CD1c-positive myeloid dendritic cell (primary cell): ENCODE measurements around the gene MS4A1.
"Not testable (repeated sequence)": the region's sequence is repeated elsewhere in the genome, so short reads cannot be mapped to it uniquely, and the experiment has no call there.

Experiments
- DNase-seq: peaks from one replicate; pipeline ENCODE4 v3.0.0-alpha.2; 2016; ENCODE audit errors: extremely low spot score

Gene MS4A1

DNA sequence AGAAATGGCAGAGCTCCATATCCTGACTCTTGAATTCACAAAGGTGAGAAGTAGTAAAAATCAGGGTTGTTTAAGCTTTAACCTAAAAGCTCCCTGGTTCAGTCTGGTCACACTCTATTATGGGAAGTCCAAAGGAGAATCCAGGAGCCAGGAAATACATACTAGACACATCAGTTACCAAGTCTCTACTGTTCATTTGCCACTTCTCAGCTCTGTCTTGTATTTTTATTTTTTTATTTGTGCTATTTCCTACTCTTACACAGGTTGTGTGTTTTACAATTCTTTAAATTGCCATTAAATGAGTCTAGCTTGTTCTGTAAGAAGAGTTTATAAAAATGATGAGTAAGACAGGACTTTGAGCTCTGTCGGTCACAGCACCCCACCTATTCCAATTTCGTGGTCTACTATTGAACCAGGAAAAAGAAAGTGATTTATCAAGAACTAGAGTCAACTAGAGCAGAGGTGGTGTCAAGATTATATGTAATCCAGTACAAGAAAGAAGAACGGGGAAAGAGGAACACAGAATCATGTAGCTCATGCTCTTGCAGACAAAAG is 46.7 kb downstream of the MS4A1 start:
- no peak for DNase-seq

DNA sequence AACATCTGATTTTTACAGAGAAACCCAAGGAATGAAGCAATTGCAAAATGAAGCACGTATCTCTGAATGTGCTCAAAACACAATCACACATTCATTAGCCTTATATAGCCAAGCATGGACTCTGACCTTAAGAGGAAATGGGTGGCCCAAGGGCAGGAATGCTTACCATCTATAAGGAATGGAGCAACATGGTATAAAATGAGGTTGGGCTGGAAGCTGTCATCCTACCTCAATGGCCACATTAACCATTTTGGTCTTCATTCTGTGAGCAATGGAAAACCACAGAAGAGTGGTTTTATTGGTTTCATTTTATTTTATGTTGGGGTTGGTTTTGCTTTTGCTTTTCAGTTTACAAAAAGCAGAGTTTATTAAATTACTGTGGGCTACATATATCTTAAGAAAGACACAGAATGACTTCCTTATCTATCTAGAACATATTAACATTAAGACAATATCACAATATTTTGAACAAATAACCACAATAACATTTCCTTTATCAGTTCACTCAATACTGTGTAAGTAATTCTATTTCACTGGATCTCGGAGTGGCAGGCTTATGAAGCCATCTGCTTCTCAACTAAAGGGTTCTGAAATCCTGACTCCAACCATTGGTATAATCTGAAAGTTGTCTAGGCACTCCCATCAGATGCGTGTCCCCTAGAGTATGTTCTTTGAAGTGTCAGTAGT is 48.7 kb downstream of the MS4A1 start:
- DNase-seq = no peak

DNA sequence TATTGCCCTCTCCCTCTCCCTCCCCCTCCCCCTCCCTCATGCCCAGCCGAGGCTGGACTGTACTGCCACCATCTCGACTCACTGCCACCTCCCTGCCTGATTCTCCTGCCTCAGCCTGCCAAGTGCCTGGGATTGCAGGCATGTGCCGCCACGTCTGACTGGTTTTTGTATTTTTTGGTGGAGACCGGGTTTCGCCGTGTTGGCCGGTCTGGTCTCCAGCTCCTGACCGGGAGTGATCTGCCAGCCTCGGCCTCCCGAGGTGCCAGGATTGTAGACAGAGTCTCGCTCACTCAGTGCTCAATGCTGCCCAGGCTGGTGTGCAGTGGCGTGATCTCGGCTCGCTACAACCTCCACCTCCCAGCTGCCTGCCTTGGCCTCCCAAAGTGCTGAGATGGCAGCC is 54.0 kb downstream of the MS4A1 start:
- DNase-seq = not testable (repeated sequence)

DNA sequence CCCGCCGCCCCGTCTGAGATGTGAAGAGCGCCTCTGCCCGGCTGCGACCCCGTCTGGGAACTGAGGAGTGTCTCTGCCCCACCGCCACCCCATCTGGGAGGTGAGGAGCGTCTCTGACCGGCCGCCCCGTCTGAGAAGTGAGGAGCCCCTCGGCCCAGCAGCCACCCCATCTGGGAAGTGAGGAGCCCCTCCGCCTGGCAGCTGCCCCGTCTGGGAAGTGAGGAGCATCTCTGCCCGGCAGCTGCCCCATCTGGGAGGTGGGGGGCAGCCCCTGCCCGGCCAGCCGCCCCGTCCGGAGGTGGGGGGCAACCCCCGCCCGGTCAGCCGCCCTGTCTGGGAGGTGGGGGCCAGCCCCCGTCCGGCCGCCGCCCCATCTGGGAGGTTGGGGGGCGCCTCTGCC is 54.6 kb downstream of the MS4A1 start:
- DNase-seq = not testable (repeated sequence)

DNA sequence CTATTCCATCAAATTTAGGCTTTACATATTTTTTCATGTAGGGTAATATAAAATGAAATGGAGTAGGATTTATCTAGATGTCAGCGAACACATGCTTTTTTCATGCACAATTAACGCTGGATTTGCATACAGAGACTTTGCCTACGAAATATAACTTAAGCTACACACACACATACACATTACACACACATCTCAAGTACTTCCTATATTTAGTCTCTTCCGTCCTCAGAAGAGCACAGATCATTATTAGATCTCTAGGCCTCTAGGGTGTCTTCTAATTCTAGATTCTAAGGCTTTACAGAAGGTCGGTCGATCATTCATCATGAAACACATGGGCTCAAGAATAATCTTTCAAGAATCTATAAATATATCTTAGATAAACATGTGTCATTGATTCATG is 55.7 kb downstream of the MS4A1 start:
- no peak for DNase-seq

DNA sequence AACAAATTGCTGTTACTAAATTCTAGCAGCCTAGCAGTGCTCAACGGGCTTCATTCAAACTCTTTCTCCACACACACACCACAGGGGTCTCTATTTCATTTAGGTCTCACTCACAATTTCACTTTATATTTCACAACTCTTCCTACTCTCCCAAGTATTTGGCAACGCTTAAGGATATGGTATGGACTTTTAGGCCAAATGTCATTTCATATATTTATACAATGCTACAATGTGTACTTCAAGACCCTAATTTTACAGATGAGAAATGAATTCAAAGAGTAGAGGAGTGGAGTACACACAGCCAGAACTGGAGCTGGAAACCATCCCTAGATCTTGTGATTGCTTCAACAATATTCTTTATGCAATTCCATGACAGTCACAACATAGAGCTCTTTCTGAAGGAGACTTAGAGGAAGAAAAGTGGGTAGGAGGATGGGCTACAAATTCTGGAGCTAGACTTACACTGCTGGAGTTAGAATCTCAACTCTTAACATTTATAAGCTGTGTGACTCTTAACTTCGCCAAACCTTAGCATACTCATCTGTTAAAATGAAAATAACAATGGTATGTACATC is 57.1 kb downstream of the MS4A1 start:
- DNase-seq = no peak

DNA sequence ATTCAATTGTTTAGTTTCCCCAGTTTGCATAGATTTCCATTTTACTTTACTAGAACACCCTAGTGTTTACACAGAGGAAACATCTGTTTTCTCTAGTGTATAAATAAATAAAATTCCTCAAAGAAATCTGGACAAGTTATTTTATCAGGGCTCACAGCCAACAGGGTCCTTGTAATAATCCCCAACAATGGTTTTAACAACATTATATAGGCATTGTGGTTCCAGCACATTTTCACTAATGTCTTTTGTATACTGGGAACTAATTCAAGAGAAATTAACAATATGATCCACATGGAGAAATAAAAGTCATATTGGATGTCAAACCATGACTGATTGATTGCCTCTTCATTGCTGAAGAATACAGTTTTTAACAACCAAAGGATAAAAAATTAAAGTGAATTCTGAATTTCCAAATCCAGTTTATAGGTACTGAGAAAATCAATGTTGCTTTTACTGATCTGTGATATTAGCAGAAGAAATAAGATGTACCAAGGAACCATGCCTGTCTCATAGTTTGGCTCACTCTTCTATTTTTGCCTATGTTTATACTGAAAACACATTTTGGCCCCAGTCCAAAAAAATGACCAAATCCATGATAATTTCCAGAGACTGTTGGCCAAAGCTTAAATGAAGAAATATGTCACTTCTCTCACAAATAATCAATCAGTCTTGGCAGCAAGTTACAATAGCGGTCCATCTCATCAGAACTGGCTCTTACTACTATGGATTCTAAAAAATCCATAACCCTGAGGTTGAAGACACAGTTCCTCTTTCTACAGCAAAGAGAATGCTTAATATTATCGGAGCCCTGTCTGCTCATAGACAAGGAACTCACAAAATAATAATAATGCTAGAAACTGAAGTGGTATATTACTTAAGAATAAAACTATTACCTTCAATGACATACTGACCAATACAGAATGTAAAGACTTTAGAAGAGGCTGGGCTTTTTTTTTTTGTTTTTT is 58.1 kb downstream of the MS4A1 start:
- DNase-seq = no peak

DNA sequence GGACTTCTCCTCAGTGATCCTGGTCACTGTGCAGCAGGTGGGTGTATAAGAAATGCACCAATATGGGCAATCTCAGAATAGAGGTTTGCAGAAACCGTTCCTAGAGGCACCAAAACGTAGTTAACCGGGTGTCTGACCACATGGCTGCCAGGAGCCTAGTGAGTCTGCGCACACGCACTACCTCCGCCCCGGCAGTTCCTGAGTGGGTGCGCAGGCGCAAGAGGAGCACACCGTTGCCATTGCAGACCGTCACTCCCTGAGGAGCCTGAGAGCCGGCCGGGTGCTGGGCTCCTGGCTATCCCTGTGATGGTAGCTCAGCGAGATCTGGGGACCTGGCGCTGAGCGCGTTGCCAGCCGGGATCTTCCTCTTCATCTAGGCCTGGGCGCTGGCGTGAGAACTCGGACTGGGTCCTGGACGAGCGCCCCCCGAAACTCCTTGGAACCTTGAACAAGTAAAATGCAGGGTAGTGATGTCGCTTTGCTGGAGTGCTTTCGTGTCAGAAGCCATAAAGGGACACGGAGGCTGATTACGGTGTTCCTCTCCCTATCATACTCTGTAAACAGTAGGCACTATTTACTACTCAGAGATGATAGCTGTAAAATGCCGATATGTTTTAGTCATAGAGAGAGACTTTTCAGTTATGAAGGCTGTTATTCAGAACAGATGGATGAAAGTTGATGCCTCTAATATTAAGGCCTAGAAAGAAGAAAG is 59.7 kb downstream of the MS4A1 start, which contains the start of gene MS4A13:
TSS of gene MS4A13 (plus strand) at position 249 of the 712 bp plus-strand sequence. CDS start 2,692 bp downstream, outside the sequence.
- DNase-seq = no peak
